Osteocyte (in vitro differentiated cells): ENCODE measurements around the gene MAGEB6. TPM values are rescaled to one million over a fixed set of nuclear protein-coding genes. Genes with fewer than 3 reads are reported as not detected.
"Not testable (repeated sequence)": the region's sequence is repeated elsewhere in the genome, so short reads cannot be mapped to it uniquely, and the experiment has no call there.

Experiments used
- DNase-seq: peaks from one replicate; pipeline ENCODE4 v3.0.0; 2021; ENCODE audit warnings: mixed read lengths; ENCODE audit not compliant: unreplicated experiment; ENCODE audit errors: extremely low spot score
- H3K27ac Mint-ChIP-seq: one replicate; pipeline ENCODE4 v1.8.0; 2021; ENCODE audit warnings: mild to moderate bottlenecking, mixed read lengths; ENCODE audit not compliant: unreplicated experiment
- H3K27me3 Mint-ChIP-seq: one replicate; pipeline ENCODE4 v1.8.0; 2021; ENCODE audit warnings: mixed read lengths; ENCODE audit not compliant: unreplicated experiment
- H3K36me3 Mint-ChIP-seq: one replicate; pipeline ENCODE4 v1.8.0; 2021; ENCODE audit warnings: mixed read lengths; ENCODE audit not compliant: unreplicated experiment
- H3K4me1 Mint-ChIP-seq: one replicate; pipeline ENCODE4 v1.8.0; 2021; ENCODE audit warnings: mixed read lengths; ENCODE audit not compliant: unreplicated experiment
- H3K4me3 Mint-ChIP-seq: one replicate; pipeline ENCODE4 v1.8.0; 2021; ENCODE audit warnings: mild to moderate bottlenecking, moderate library complexity, mixed read lengths; ENCODE audit not compliant: unreplicated experiment
- H3K9me3 Mint-ChIP-seq: one replicate; pipeline ENCODE4 v1.8.0; 2021; ENCODE audit warnings: mixed read lengths; ENCODE audit not compliant: unreplicated experiment
- CTCF ChIP-seq: fragments of 200-600 bp; sonication (generic); IDR thresholded peaks from 2 replicates; pipeline ENCODE4 v1.5.0; 2021; ENCODE audit warnings: antibody characterized with exemption, mild to moderate bottlenecking, moderate library complexity
- long read RNA-seq: library from polyadenylated mRNA; unstranded; transcript quantifications from one replicate; pipeline ENCODE4 v2.0.0, GENCODE V29; 2021
- total RNA-seq: library from RNA; stranded (reverse); gene quantifications from 2 replicates; pipeline ENCODE4 v1.2.1, GENCODE V29; 2021

MAGEB6 gene
- not detected in 2 replicates for total RNA-seq
- long read RNA-seq = 0 reads

GRCh38 chrX:26192204-26192603 is at the start of gene MAGEB6:
MAGEB6 (plus strand) TSS chrX:26192440; CDS start chrX:26193847, 1,407 bp downstream.
- no peak for TF ChIP-seq CTCF
- H3K27ac Mint-ChIP-seq = no peak within 1 kb of the TSS
- no peaks in the 10 kb centered on the region for H3K36me3 Mint-ChIP-seq
- no peaks in the 10 kb centered on the region for H3K27me3 Mint-ChIP-seq
- peaks cover 14% of the 10 kb centered on the region for H3K9me3 Mint-ChIP-seq
- H3K4me3 Mint-ChIP-seq = no peak within 1 kb of the TSS
- no peaks in the 10 kb centered on the region for H3K4me1 Mint-ChIP-seq
- no peak for DNase-seq

GRCh38 chrX:26146024-26146423 is 46.2 kb upstream of the MAGEB6 start:
- Mint-ChIP-seq H3K9me3 (peaks cover 18% of the 10 kb centered on the region), H3K27ac (no peak overlapping the region), H3K4me1 (no peaks in the 10 kb centered on the region), H3K4me3 (no peak overlapping the region), H3K27me3 (no peaks in the 10 kb centered on the region), H3K36me3 (no peaks in the 10 kb centered on the region)
- DNase-seq = no peak
- no peak for TF ChIP-seq CTCF

- Mint-ChIP-seq H3K27ac (no peak within 1 kb of the TSS), H3K27me3 (no peaks in the 10 kb centered on the region), H3K4me3 (no peak within 1 kb of the TSS), H3K9me3 (peaks cover 36% of the 10 kb centered on the region), H3K4me1 (no peaks in the 10 kb centered on the region), H3K36me3 (no peaks in the 10 kb centered on the region)
- TF ChIP-seq CTCF = no peak
- DNase-seq = no peak
Observed at GRCh38 chrX:26160301-26160700, 31.9 kb upstream of the MAGEB6 start, which contains the start of gene MAGEB6B. MAGEB6B (plus strand) TSS chrX:26160601; CDS start chrX:26160601, 0 bp downstream.

- H3K4me3 Mint-ChIP-seq = no peak overlapping the region
- H3K27me3 Mint-ChIP-seq = no peaks in the 10 kb centered on the region
- H3K4me1 Mint-ChIP-seq = no peaks in the 10 kb centered on the region
- peaks cover 38% of the 10 kb centered on the region for H3K9me3 Mint-ChIP-seq
- H3K27ac Mint-ChIP-seq = no peak overlapping the region
- DNase-seq = no peak
- no peak for TF ChIP-seq CTCF
- H3K36me3 Mint-ChIP-seq = no peaks in the 10 kb centered on the region
Observed at GRCh38 chrX:26203561-26203960, 11.3 kb downstream of the MAGEB6 start.

- H3K9me3 Mint-ChIP-seq = peaks cover 36% of the 10 kb centered on the region
- H3K27ac Mint-ChIP-seq, H3K36me3 Mint-ChIP-seq, H3K4me1 Mint-ChIP-seq, H3K27me3 Mint-ChIP-seq, H3K4me3 Mint-ChIP-seq, DNase-seq: not testable (repeated sequence)
Observed at GRCh38 chrX:26204717-26205116, 12.5 kb downstream of the MAGEB6 start.

GRCh38 chrX:26208012-26208411 is 15.8 kb downstream of the MAGEB6 start:
- Mint-ChIP-seq H3K27me3 (no peaks in the 10 kb centered on the region), H3K27ac (no peak overlapping the region), H3K4me1 (no peaks in the 10 kb centered on the region), H3K9me3 (peaks cover 19% of the 10 kb centered on the region), H3K4me3 (no peak overlapping the region), H3K36me3 (no peaks in the 10 kb centered on the region)
- no peak for DNase-seq
- TF ChIP-seq CTCF = no peak
